Naive thymus-derived CD4-positive, alpha-beta T cell (primary cell): ENCODE data around the gene CLCN3. TPM values are rescaled to one million over a fixed set of nuclear protein-coding genes. Genes with fewer than 3 reads are reported as not detected.
"Not testable (repeated sequence)": the region's sequence is repeated elsewhere in the genome, so short reads cannot be mapped to it uniquely, and the experiment has no call there.

Source experiments
- ATAC-seq: fragments of 150-1000 bp; cut with Tn5 transposase; 2 replicates; pipeline ENCODE4 v1.10.0; 2021; ENCODE audit warnings: mild to moderate bottlenecking, moderate library complexity
- CTCF ChIA-PET: fragments of 350-600 bp; sonication (Branson Sonifier 250); formaldehyde crosslinking; loops from one replicate; lab custom pipeline; 2021; ENCODE audit warnings: antibody characterized with exemption; lab: Charles Lee
- POLR2A ChIA-PET: fragments of 350-600 bp; sonication (Branson Sonifier 250); formaldehyde crosslinking; loops from one replicate; lab custom pipeline; 2021; ENCODE audit warnings: antibody characterized with exemption, inconsistent platforms; lab: Charles Lee
- DNase-seq, 9 donors: peaks; one replicate each; pipeline versions ENCODE4 v3.0.0 to v3.0.0-alpha.2; 2020 to 2022; ENCODE audit warnings: mixed read lengths in 1 of 9
- H3K27ac ChIP-seq: one replicate; pipeline ENCODE4 v1.7.0; 2013; ENCODE audit warnings: mild to moderate bottlenecking, low read depth, low read length, moderate library complexity
- H3K27me3 ChIP-seq, 2 donors: one replicate each; pipeline ENCODE4 v1.7.0; 2013; ENCODE audit warnings: low read length in 2 of 2, mild to moderate bottlenecking in 2 of 2, moderate library complexity in 2 of 2; ENCODE audit not compliant: control insufficient read depth in 2 of 2, insufficient read depth in 2 of 2
- H3K36me3 ChIP-seq, 3 experiments: 1 replicate in 2 of 3; 2 replicates in 1 of 3; pipeline ENCODE4 v1.7.0; 2013; ENCODE audit warnings: low read length in 3 of 3, mild to moderate bottlenecking in 3 of 3, moderate library complexity in 1 of 3; ENCODE audit not compliant: insufficient read depth in 3 of 3, control insufficient read depth in 2 of 3
- H3K4me1 ChIP-seq, 2 donors: one replicate each; pipeline ENCODE4 v1.7.0; 2013; ENCODE audit warnings: low read length in 2 of 2, mild to moderate bottlenecking in 2 of 2, moderate library complexity in 1 of 2; ENCODE audit not compliant: control insufficient read depth in 2 of 2, insufficient read depth in 2 of 2
- H3K4me3 ChIP-seq: 2 replicates; pipeline ENCODE4 v1.7.0; 2013; ENCODE audit warnings: mild to moderate bottlenecking, low read length
- H3K9me3 ChIP-seq, 3 experiments: 1 replicate in 2 of 3; 2 replicates in 1 of 3; pipeline ENCODE4 v1.7.0; 2013; ENCODE audit warnings: low read length in 3 of 3; ENCODE audit not compliant: control insufficient read depth in 2 of 3
- H3K27ac Mint-ChIP-seq, 9 donors: one replicate each; pipeline ENCODE4 v1.8.0; 2020 to 2022; ENCODE audit warnings: mixed read lengths in 9 of 9, mild to moderate bottlenecking in 8 of 9, moderate library complexity in 5 of 9, inconsistent platforms in 2 of 9
- H3K27me3 Mint-ChIP-seq, 5 donors: one replicate each; pipeline ENCODE4 v1.8.0; 2021 to 2022; ENCODE audit warnings: mixed read lengths in 5 of 5, mild to moderate bottlenecking in 1 of 5
- H3K36me3 Mint-ChIP-seq, 5 donors: one replicate each; pipeline ENCODE4 v1.8.0; 2020 to 2022; ENCODE audit warnings: mixed read lengths in 5 of 5, mild to moderate bottlenecking in 3 of 5, inconsistent platforms in 1 of 5
- H3K4me1 Mint-ChIP-seq, 7 donors: one replicate each; pipeline ENCODE4 v1.8.0; 2020 to 2022; ENCODE audit warnings: mixed read lengths in 7 of 7, mild to moderate bottlenecking in 3 of 7, inconsistent platforms in 1 of 7
- H3K4me3 Mint-ChIP-seq, 10 donors: one replicate each; pipeline ENCODE4 v1.8.0; 2020 to 2022; ENCODE audit warnings: mild to moderate bottlenecking in 10 of 10, mixed read lengths in 10 of 10, moderate library complexity in 6 of 10, inconsistent platforms in 2 of 10
- H3K9me3 Mint-ChIP-seq, 11 donors: one replicate each; pipeline ENCODE4 v1.8.0; 2020 to 2022; ENCODE audit warnings: mixed read lengths in 11 of 11, mild to moderate bottlenecking in 4 of 11, inconsistent platforms in 1 of 11, moderate library complexity in 1 of 11
- intact Hi-C, 2 donors: fragments of 100-400 bp; cut with micrococcal nuclease; formaldehyde crosslinking; loops; one replicate each; pipeline ENCODE4 v1.15.1; 2023
- polyA plus RNA-seq, 2 donors: library from polyadenylated mRNA; unstranded; fragments of 300-500 nt; fragmentation: Illumina TruSeq; gene quantifications; one replicate each; pipeline ENCODE4 v1.2.3, GENCODE V29; 2021
- total RNA-seq, 6 experiments: library from RNA in 5 of 6; stranded (reverse) in 5 of 6; gene quantifications; 1 replicate in 5 of 6; 2 replicates in 1 of 6; pipeline ENCODE4 v1.2.3 and lab custom pipeline; 2021 to 2026

CLCN3 gene
- total and polyA plus RNA-seq, 7 experiments from 2014 or later = 7.6 to 35.0 (median 18.3) TPM

DNA sequence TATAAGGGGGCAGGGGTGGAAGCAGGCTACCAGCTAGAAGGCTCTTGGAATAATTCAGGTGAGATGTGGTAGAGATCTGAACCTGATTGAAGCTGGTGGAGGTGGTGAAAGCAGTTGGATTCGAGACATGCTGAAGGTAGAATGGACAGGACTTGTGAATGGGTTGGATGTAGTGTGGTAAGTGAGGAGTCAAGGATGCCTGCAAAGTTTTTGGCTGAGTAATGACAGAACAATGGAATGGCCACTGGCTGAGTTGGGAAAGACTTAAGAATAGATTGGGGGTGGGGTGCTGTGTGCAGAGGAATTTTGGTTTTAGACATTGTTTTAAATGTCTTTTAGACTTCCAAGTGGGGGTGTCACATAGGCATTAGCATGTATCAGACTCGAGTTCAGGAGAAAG is 103.9 kb downstream of the CLCN3 start:
- CTCF ChIA-PET = no interaction called here
- H3K36me3 ChIP-seq = peaks cover 0 to 3% (median 0%) of the 10 kb centered on the region in 3 experiments

DNA sequence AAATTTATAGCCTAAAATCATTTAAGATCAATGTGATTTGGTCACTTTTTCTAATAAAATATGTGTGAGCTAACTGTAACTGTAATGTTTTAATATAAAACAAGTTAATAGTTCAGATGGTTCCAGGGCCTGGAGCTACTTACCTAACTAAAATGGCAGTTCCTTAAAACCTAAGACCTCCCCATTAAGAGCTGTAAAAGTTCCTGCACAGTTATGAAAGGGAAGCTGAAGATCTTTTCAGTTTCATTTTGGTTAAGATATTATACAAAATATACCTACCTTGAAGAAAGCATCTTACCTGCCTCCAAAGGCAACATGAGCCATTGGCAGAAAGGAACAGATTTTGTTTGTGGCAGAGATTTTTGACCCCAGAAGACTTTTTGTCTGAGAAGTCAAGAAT is 107.2 kb downstream of the CLCN3 start:
- no peak for ATAC-seq
- intact Hi-C loops = no loop called here
- DNase-seq = no peak
- Mint-ChIP-seq H3K4me3 (no peak overlapping the region), H3K4me1 (peaks cover 0 to 3% (median 0%) of the 10 kb centered on the region in 7 donors), H3K36me3 (peaks cover 0 to 23% (median 15%) of the 10 kb centered on the region in 5 donors), H3K27me3 (no peaks in the 10 kb centered on the region), H3K27ac (no peak overlapping the region), H3K9me3 (no peaks in the 10 kb centered on the region)
- Histone ChIP-seq H3K4me3 (no peak overlapping the region), H3K27me3 (no peaks in the 10 kb centered on the region), H3K27ac (no peak overlapping the region), H3K36me3 (peaks cover 0 to 19% (median 0%) of the 10 kb centered on the region in 3 experiments), H3K9me3 (no peaks in the 10 kb centered on the region), H3K4me1 (no peaks in the 10 kb centered on the region)
- CTCF ChIA-PET = interaction anchor here (0.7 to 1.0 kb wide), 3 partner anchors 9 to 85 kb away, joined by 3 to 4 read pairs (median 3); no protein-coding TSS in a partner anchor
- POLR2A ChIA-PET = no interaction called here

More for the DNA sequence above, 103.9 kb downstream of the CLCN3 start:
- Histone ChIP-seq H3K27me3 (no peaks in the 10 kb centered on the region), H3K27ac (no peak overlapping the region), H3K4me1 (no peaks in the 10 kb centered on the region), H3K4me3 (no peak overlapping the region), H3K9me3 (no peaks in the 10 kb centered on the region)
- H3K27ac Mint-ChIP-seq = no peak overlapping the region
- H3K27me3 Mint-ChIP-seq = no peaks in the 10 kb centered on the region
- intact Hi-C loops = no loop called here
- H3K36me3 Mint-ChIP-seq = peaks cover 0 to 9% (median 4%) of the 10 kb centered on the region in 5 donors
- ATAC-seq = no peak
- H3K9me3 Mint-ChIP-seq = no peaks in the 10 kb centered on the region
- no peak for DNase-seq
- H3K4me3 Mint-ChIP-seq = no peak overlapping the region
- peaks cover 1 to 18% (median 16%) of the 10 kb centered on the region in 7 donors for H3K4me1 Mint-ChIP-seq
- POLR2A ChIA-PET = no interaction called here

DNA sequence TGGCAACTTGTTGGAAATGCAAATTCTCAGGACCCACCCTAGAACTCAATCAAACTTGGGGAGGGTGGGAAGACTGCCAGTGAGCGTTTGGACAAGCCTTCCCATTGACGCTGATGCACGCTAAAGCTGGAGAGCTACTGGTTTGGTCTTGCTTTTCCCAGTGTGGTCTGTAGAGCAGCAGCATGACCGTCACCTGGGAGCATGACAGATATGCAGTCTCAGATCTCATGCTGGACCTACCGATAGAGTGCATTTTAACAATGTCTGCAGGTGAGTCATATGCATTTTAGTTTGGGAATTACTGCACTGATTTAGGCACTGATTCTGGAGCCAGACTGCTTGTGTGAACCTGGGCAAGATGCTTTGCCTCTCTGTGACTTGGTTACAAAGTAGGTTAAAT is 110.2 kb downstream of the CLCN3 start:
- H3K36me3 Mint-ChIP-seq = peaks cover 3 to 36% (median 17%) of the 10 kb centered on the region in 5 donors
- no peaks in the 10 kb centered on the region for H3K9me3 Mint-ChIP-seq
- H3K27ac Mint-ChIP-seq = no peak overlapping the region
- Histone ChIP-seq H3K27me3 (no peaks in the 10 kb centered on the region), H3K27ac (no peak overlapping the region), H3K4me3 (no peak overlapping the region), H3K4me1 (no peaks in the 10 kb centered on the region), H3K36me3 (peaks cover 0 to 24% (median 0%) of the 10 kb centered on the region in 3 experiments), H3K9me3 (no peaks in the 10 kb centered on the region)
- H3K4me1 Mint-ChIP-seq = peaks cover 0 to 3% (median 0%) of the 10 kb centered on the region in 7 donors
- no peak overlapping the region for H3K4me3 Mint-ChIP-seq
- ChIA-PET POLR2A (no interaction called here), CTCF (interaction anchor here (2.0 kb wide), 1 partner anchor 118 kb away, joined by 5 read pairs; the partner anchor contains the start of gene NEK1)
- no peak for ATAC-seq
- DNase-seq = no peak
- intact Hi-C loops = no loop called here
- H3K27me3 Mint-ChIP-seq = no peaks in the 10 kb centered on the region

DNA sequence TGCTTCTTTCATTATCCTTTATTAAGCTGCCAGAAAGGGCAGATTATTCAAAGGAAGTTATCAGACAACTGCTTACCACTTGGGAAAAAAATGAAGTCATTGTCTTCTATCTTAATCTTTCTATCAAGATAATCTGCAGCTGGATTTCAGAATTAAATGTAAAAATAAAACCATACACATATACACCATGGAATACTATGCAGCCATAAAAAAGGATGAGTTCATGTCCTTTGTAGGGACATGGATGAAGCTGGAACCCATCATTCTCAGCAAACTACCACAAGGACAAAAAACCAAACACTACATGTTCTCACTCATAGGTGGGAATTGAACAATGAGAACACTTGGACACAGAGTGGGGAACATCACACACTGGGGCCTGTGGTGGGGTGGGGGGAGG is 118.2 kb downstream of the CLCN3 start:
- H3K4me1 Mint-ChIP-seq, CTCF ChIA-PET, H3K4me1 ChIP-seq, POLR2A ChIA-PET, H3K27ac ChIP-seq, H3K9me3 Mint-ChIP-seq, H3K4me3 ChIP-seq, ATAC-seq, H3K4me3 Mint-ChIP-seq, H3K27me3 Mint-ChIP-seq, DNase-seq, H3K9me3 ChIP-seq, H3K27me3 ChIP-seq, intact Hi-C loops: not testable (repeated sequence)
- H3K27ac Mint-ChIP-seq = peak overlapping the region in 1 of 9 donors; percentile 5
- peaks cover 7 to 66% (median 31%) of the 10 kb centered on the region in 5 donors for H3K36me3 Mint-ChIP-seq
- peaks cover 0 to 17% (median 0%) of the 10 kb centered on the region in 3 experiments for H3K36me3 ChIP-seq

DNA sequence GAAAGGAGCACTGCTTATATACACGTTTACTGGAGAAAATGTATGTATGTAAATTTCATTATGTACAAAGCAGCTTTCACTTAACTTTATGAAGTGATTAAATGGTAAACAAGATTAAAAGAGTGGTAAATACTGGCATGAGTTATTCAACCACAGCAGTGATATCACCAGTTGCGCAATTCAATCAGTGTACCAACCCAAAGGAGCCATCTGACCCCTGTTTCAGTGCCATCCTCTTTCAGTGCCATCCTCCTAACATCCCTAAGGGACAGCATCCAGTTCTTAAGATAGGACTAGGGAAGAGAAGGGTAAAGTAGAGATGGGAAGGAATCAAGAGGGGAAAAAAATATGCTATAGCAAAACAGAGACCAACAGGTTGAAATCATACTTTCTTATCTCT is 121.2 kb downstream of the CLCN3 start:
- H3K27me3 ChIP-seq = no peaks in the 10 kb centered on the region
- Mint-ChIP-seq H3K27ac (no peak overlapping the region), H3K4me3 (no peak overlapping the region), H3K4me1 (no peaks in the 10 kb centered on the region), H3K36me3 (peaks cover 3 to 60% (median 21%) of the 10 kb centered on the region in 5 donors), H3K9me3 (no peaks in the 10 kb centered on the region), H3K27me3 (no peaks in the 10 kb centered on the region)
- intact Hi-C loops = no loop called here
- POLR2A ChIA-PET = no interaction called here
- peaks cover 0 to 6% (median 0%) of the 10 kb centered on the region in 3 experiments for H3K36me3 ChIP-seq
- CTCF ChIA-PET = no interaction called here
- H3K9me3 ChIP-seq = no peaks in the 10 kb centered on the region
- DNase-seq = no peak
- H3K4me1 ChIP-seq = no peaks in the 10 kb centered on the region
- no peak overlapping the region for H3K4me3 ChIP-seq
- ATAC-seq = no peak
- no peak overlapping the region for H3K27ac ChIP-seq

DNA sequence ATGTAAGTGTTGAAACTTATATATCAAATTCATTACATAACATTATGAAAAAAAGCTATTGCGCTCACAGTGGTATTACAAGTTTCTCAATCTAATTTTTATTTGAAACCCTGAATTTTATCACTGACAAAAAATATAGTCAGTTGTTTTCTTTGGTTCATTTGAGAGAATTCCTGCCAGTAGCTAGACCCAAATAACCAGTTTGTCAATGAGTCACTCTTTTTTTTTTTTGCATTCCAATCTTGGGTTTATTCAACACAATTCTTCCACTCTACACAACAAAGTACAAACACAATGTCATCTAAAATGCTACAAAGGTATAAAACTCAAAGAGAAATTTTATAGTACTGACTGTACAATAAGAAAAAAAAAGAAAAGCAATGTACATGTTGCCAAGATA is 124.2 kb downstream of the CLCN3 start:
- Histone ChIP-seq H3K27me3 (no peaks in the 10 kb centered on the region), H3K27ac (no peak overlapping the region), H3K4me1 (no peaks in the 10 kb centered on the region), H3K9me3 (no peaks in the 10 kb centered on the region), H3K4me3 (no peak overlapping the region), H3K36me3 (peaks cover 0 to 13% (median 0%) of the 10 kb centered on the region in 3 experiments)
- H3K27me3 Mint-ChIP-seq = no peaks in the 10 kb centered on the region
- H3K9me3 Mint-ChIP-seq = no peaks in the 10 kb centered on the region
- ChIA-PET CTCF (no interaction called here), POLR2A (no interaction called here)
- DNase-seq = no peak
- no peaks in the 10 kb centered on the region for H3K4me1 Mint-ChIP-seq
- H3K4me3 Mint-ChIP-seq = no peak overlapping the region
- intact Hi-C loops = no loop called here
- H3K36me3 Mint-ChIP-seq = peaks cover under 1 to 48% (median 11%) of the 10 kb centered on the region in 5 donors
- H3K27ac Mint-ChIP-seq = no peak overlapping the region
- no peak for ATAC-seq

DNA sequence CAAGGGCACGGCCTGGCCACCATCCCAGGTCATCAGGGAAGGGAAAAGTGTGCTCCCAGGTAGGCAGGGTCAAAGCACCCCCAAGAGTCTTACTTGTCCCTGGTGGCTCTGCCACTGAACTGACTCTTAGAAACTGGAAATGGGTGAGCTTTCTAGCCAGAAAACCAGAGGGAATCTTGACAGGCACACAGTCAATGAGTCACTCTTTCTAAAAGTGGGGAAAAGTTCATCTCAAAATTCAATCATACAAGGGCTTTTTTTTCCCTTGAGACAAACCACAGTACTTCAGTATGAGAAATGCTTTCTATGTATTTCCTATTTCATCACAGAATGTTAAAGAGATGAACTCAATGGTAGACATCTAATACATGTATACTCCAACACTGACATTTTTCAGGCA is 124.9 kb downstream of the CLCN3 start:
- Mint-ChIP-seq H3K27me3 (no peaks in the 10 kb centered on the region), H3K4me1 (peaks cover 0 to 3% (median 0%) of the 10 kb centered on the region in 7 donors), H3K36me3 (peaks cover 0 to 50% (median 12%) of the 10 kb centered on the region in 5 donors), H3K9me3 (no peaks in the 10 kb centered on the region), H3K27ac (no peak overlapping the region), H3K4me3 (no peak overlapping the region)
- peaks cover 0 to 20% (median 2%) of the 10 kb centered on the region in 3 experiments for H3K36me3 ChIP-seq
- no peaks in the 10 kb centered on the region for H3K9me3 ChIP-seq
- DNase-seq (no peak), ATAC-seq (no peak)
- CTCF ChIA-PET = no interaction called here
- H3K4me3 ChIP-seq = no peak overlapping the region
- POLR2A ChIA-PET = no interaction called here
- H3K27me3 ChIP-seq = no peaks in the 10 kb centered on the region
- no peak overlapping the region for H3K27ac ChIP-seq
- intact Hi-C loops = no loop called here
- no peaks in the 10 kb centered on the region for H3K4me1 ChIP-seq
